Medulla oblongata (tissue), 1 donor: ENCODE measurements around the gene WNT4.
"Not testable (repeated sequence)": the region's sequence is repeated elsewhere in the genome, so short reads cannot be mapped to it uniquely, and the experiment has no call there.

Experiments used
- DNase-seq: peaks from one replicate; pipeline ENCODE4 v3.0.0-alpha.2; 2015; ENCODE audit errors: extremely low spot score

WNT4 gene

GRCh38 chr1:22111115-22111514 lies 31.8 kb downstream of the WNT4 start:
- DNase-seq = no peak

- no peak for DNase-seq
These were observed 32.9 kb downstream of the WNT4 start for GRCh38 chr1:22110016-22110415.

- no peak for DNase-seq
These were observed 34.4 kb downstream of the WNT4 start for GRCh38 chr1:22108339-22109105.

DNA sequence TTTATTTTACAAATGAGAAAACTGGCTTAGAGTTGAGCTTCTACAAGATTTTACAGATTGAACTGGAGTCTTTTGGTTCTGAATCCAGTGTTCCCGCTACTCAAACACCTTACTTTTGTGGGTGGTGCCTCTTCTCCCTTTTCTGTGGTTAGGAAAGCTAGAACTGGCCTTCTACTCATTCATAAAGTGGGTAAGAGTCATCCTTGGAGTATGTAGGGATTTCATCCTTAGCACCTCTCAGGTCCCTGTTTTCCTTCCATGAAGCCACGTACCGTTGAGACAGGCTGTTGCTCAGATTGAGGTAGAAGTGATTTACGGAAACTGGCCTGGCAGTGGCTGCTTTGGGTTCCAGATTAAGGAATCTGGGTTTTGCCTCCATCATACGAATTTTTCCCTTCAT lies 35.8 kb downstream of the WNT4 start:
- no peak for DNase-seq

GRCh38 chr1:22105611-22106207 lies 37.2 kb downstream of the WNT4 start:
- peak; percentile 63 for DNase-seq

DNA sequence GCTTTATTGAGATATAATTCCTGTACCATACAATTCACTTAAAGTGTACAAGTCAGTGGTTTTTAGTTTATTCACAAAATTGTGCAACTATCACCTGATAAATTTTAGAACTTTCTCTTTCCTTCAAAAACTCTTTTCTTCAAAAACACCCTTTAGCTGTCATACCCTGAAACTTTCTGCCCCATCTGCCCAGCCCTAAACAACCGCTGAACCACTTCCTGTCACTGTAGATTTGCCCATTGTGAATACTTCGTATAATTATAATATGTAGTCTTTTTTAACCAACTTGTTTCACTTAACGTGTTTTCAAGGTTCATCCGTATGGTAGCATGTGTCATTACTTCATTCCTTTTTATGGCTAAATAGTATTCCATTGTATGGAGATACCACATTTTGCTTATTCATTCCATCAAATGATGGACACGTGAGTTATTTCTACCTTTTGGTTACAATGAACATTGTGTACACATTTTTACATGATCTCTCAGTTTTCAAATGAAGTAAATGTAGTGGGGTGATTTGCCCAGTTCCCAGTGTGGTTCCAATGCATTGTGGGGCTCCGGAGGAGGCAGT lies 37.9 kb downstream of the WNT4 start:
- no peak for DNase-seq

DNA sequence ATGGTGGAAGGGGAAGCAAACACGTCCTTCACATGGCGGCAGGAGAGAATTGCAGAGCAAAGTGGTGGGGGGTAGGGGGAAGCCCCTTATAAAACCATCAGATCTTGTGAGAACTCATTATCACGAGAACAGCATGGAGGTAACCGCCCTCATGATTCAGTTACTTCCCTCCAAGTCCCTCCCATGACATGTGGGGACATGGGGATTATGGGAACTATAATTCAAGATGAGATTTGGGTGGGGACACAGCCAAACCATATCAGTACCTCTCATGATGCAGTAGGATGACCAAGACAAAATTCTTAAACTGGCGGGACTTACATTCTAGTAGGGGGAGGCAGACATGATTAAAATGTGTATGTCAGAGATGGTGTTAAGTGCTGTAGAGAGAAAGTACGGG lies 38.8 kb downstream of the WNT4 start:
- no peak for DNase-seq

GRCh38 chr1:22102746-22103145 lies 40.2 kb downstream of the WNT4 start:
- no peak for DNase-seq

GRCh38 chr1:22101995-22102394 lies 40.9 kb downstream of the WNT4 start:
- no peak for DNase-seq

DNA sequence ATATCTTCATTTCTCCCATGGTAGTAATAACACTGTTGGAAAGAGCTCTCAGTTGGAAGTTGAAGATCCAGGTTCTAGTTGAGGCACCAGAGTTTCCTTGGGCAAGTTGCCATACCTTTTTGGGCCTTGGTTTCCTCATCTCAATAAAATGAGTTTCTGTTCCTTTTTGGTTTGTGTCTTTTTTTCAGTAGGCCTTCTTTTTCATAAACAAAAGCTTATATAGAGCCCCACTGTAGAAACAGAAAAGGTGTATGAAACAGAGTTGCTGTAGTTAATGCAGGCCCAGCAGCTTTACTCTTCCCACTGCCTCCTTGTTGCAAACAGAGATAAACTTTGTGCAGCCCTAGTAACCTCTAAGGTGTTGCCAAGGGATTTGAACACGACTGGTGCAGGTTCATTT lies 41.7 kb downstream of the WNT4 start:
- no peak for DNase-seq

GRCh38 chr1:22100168-22100567 lies 42.7 kb downstream of the WNT4 start:
- no peak for DNase-seq

GRCh38 chr1:22098752-22099151 lies 44.1 kb downstream of the WNT4 start:
- no peak for DNase-seq

- no peak for DNase-seq
These were observed 46.4 kb downstream of the WNT4 start for GRCh38 chr1:22096463-22096862.

- DNase-seq = no peak
These were observed 46.9 kb downstream of the WNT4 start for GRCh38 chr1:22096036-22096435.

- no peak for DNase-seq
These were observed 49.4 kb downstream of the WNT4 start for GRCh38 chr1:22093513-22093912.

DNA sequence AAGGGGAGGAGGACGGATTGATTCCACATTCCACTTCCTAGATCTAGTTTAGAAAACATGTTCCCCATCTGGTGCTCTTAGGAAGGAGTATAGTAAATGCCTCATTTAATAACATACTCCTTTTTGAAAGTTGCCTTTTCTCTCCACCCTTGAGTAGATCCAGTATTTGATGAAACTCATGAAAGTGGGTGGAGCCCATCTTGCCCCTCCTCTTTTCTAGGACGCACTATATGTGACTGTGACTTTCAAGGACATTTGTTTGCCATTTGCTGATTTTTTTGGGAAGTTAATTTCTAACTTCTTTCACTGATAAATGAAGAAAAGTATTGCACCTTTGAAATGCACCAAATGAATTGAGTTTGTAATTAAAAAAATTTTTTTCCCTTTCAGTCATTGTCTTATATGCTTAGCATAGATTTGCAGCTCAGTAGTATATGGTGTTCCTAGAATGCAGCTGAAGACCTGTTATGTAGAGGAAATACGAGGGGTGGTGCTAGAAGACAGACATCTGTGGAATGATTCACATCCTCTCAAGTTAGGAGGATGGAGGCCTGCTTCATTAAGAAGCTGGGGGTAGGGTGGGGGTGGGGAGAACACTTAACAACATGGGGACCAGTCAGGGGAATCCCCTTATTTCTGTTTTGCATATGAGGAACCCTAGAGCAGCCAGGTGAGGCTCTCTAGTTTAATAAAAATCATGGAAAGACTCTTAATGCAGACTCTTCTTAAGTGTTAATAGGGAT lies 50.7 kb downstream of the WNT4 start:
- not testable (repeated sequence) for DNase-seq

GRCh38 chr1:22090867-22091266 lies 52.0 kb downstream of the WNT4 start:
- DNase-seq = no peak

GRCh38 chr1:22089787-22090186 lies 53.1 kb downstream of the WNT4 start:
- no peak for DNase-seq

GRCh38 chr1:22089134-22089571 lies 53.7 kb downstream of the WNT4 start:
- DNase-seq = no peak

- DNase-seq = no peak
These were observed 54.6 kb downstream of the WNT4 start for GRCh38 chr1:22088331-22088730.

GRCh38 chr1:22080191-22080590 lies 62.7 kb downstream of the WNT4 start:
- DNase-seq = no peak

DNA sequence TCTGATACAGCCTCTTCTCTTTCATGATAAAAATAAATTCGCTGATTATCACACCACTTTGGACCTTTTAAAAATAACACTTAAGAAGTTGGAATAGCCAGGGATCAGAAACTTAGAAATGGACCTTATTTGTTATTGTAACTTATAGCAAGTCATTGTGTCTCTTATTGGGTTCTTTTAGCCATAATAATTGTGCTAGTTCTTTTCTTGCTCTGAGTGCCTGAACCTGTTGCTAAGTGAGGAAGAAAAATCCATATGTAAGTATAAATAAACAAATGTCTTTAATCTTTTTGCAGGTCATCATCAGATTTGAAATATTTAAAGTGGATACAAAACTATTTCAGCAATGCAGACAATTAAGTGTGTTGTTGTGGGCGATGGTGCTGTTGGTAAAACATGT lies 64.8 kb downstream of the WNT4 start:
- DNase-seq = no peak

- no peak for DNase-seq
These were observed 65.2 kb downstream of the WNT4 start for GRCh38 chr1:22077728-22078127.
